Liver (tissue), 3 donors: ENCODE measurements around the gene KRTAP5-2.

ENCODE experiments used
- CTCF ChIP-seq: fragments of 150-350 bp; IDR thresholded peaks from 2 replicates; pipeline ENCODE4 v1.5.1; 2017; ENCODE audit warnings: improper control_type of control experiment, low read depth, low read length; ENCODE audit not compliant: missing input control
- JUND ChIP-seq, 2 donors: IDR thresholded peaks; 2 replicates each; pipeline ENCODE4 v1.6.1; 2016; ENCODE audit warnings: antibody characterized with exemption in 2 of 2
- RXRA ChIP-seq, 2 donors: IDR thresholded peaks; 2 replicates each; pipeline ENCODE4 v1.6.1; 2017 to 2018; ENCODE audit warnings: antibody characterized with exemption in 2 of 2, mild to moderate bottlenecking in 1 of 2
- donor health status: healthy.
- donor health status: healthy.

GRCh38 chr11:1547467-1548098 lies 50.5 kb downstream of the KRTAP5-2 start:
- TF ChIP-seq CTCF (no peak), JUND (IDR thresholded peaks at IDR 0.05) (no peak), RXRA (IDR thresholded peaks at IDR 0.05) (no peak)
